Measurements from ENCODE around the gene CCDC174. TPM values are rescaled to one million over a fixed set of nuclear protein-coding genes. Genes with fewer than 3 reads are reported as not detected.

The CCDC174 gene
- total RNA-seq, 1 donor from 2014 or later: 5.8 TPM

DNA sequence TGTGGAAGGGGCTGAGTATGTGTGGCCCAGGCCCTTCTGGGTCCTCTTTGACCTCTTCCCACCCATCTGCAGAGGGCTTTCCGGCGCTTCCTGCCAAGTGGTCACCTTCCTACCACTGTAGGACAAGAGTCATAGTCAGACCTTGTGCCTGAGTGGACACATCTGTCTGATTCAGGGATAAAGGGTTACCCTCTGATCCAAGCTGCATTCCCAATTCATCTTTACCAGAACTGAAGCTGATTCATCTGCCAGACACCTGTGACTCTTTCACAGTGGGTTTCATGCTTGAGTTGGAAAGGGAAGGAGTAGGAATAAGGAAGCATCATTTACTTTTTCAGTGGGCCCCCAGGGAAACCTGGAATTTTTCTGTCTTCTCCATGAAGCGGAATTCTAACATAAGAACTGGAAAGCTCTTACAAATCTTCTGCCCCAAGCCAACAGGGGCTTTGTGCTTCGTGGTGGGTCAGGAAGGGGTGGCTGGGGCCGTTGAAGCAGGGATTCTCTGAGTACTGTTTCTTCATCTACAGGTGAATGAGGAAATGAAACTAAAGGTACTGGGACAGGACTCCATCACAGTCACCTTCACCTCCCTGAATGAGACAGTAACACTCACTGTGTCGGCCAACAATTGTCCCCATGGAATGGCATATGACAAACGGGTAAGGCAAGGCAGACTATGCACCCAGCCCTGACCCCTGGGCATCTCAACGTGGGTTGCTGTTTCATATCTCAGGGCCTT, 69.7 kb downstream of the CCDC174 start:
- TF ChIP-seq, protein P1, sequence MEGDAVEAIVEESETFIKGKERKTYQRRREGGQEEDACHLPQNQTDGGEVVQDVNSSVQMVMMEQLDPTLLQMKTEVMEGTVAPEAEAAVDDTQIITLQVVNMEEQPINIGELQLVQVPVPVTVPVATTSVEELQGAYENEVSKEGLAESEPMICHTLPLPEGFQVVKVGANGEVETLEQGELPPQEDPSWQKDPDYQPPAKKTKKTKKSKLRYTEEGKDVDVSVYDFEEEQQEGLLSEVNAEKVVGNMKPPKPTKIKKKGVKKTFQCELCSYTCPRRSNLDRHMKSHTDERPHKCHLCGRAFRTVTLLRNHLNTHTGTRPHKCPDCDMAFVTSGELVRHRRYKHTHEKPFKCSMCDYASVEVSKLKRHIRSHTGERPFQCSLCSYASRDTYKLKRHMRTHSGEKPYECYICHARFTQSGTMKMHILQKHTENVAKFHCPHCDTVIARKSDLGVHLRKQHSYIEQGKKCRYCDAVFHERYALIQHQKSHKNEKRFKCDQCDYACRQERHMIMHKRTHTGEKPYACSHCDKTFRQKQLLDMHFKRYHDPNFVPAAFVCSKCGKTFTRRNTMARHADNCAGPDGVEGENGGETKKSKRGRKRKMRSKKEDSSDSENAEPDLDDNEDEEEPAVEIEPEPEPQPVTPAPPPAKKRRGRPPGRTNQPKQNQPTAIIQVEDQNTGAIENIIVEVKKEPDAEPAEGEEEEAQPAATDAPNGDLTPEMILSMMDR (IDR thresholded peaks at IDR 0.05; ENCODE audit: insufficient read depth, low read length, severe bottlenecking): no peak
- no peaks in the 10 kb centered on the region for H3K36me3 ChIP-seq (ENCODE audit: control insufficient read depth, insufficient read depth, low read length)
- no peak for FAIRE-seq
- H3K4me3 ChIP-seq (ENCODE audit: low read depth, low read length): no peak overlapping the region
- no peaks in the 10 kb centered on the region for H3K27me3 ChIP-seq (ENCODE audit: control insufficient read depth, insufficient read depth, low read length)
- DNase-seq (ENCODE audit: low read depth): no peak

Other genes starting within 250 kb of the CCDC174 start
- gene SLC6A6, start 249.2 kb upstream of the CCDC174 start, total RNA-seq: 4.6 and 13.2 TPM in 2 replicates
- gene GRIP2, start 111.4 kb upstream of the CCDC174 start, total RNA-seq: under 0.01 TPM in 2 replicates
- gene C3orf20, start 23.4 kb downstream of the CCDC174 start, total RNA-seq: under 0.01 TPM in 1 of 2 replicates, not detected in the other
- not detected in 2 replicates for gene FGD5, start 167.2 kb downstream of the CCDC174 start, total RNA-seq